ENCODE measurements around the gene GMEB2. TPM values are rescaled to one million over a fixed set of nuclear protein-coding genes. Genes with fewer than 3 reads are reported as not detected.

The GMEB2 gene
- total and polyA plus RNA-seq, 2 donors (not counting 1 experiment from before 2014, with no cell fraction given), result 6.3 to 10.9 TPM

DNA sequence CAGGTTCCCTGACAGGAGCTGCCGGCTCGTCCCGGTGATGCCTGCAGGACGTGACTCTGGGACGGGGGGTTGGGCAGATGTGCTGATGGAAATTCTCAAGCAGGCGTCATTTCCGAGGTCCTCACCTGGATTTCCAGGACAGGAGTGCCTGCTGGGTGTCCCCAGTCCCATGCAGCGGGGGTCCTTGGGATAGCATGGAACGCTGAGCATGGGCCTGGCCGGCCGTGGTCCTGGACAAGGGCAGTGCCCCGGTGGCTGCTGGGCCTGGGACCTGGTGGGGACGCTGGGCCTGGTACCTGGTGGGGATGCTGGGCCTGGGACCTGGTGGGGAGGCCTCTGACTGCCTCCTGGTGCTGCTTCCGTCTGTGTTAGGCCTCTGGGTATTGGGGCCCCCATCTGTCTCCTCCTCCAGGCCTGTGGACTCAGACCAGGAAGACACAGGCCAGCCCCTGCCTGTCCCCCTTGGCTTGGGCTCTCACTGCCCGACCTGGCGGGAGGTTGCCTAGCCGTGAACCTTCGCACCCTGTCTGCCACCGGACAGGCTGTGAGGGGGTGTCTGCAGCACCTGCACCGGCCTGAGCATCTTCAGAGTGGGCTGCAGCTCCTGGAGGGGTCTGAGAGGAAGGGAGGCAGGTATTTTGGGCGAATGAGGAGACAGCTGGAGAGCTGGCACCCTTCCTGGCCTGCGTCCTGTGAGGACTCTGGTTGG lies 37.4 kb upstream of the GMEB2 start:
- Histone ChIP-seq H3K36me3 (ENCODE audit: control insufficient read depth, insufficient read depth, low read length) (peaks cover 31% of the 10 kb centered on the region), H3K27ac (ENCODE audit: insufficient read depth, low read length) (no peak overlapping the region), H3K27me3 (ENCODE audit: control insufficient read depth, insufficient read depth, low read length) (no peaks in the 10 kb centered on the region), H3K79me2 (ENCODE audit: control insufficient read depth, insufficient read depth, low read length) (peaks cover 26% of the 10 kb centered on the region), H2AFZ (ENCODE audit: low read length) (no peak overlapping the region), H3K4me3 (replicated peaks in 1 of 4; ENCODE audit: control extremely low read depth in 1 of 4, insufficient read depth in 1 of 4, low read depth in 3 of 4, low read length in 4 of 4) (no peak overlapping the region), H3K4me1 (ENCODE audit: control insufficient read depth, extremely low read depth, insufficient read depth, low read length) (peaks cover 5% of the 10 kb centered on the region), H4K20me1 (ENCODE audit: control insufficient read depth, extremely low read depth, insufficient read depth, low read length) (no peaks in the 10 kb centered on the region), H3K4me2 (ENCODE audit: extremely low read depth, insufficient read depth, low read length) (no peak overlapping the region), H3K9ac (ENCODE audit: insufficient read depth, low read length) (peak overlapping the region; percentile 7), H3K9me3 (ENCODE audit: control insufficient read depth, insufficient read depth, low read depth, low read length) (no peaks in the 10 kb centered on the region)
- TF ChIP-seq EZH2 (IDR thresholded peaks at IDR 0.05; ENCODE audit: low read length, missing control alignments) (no peak), CTCF (conservative IDR thresholded peaks at IDR 0.05 in 1 of 2, IDR thresholded peaks at IDR 0.05 in 1 of 2; ENCODE audit: low read depth in 1 of 2, low read length in 2 of 2) (no peak)
- no peak for DNase-seq (ENCODE audit: low read depth in 2 of 2)

DNA sequence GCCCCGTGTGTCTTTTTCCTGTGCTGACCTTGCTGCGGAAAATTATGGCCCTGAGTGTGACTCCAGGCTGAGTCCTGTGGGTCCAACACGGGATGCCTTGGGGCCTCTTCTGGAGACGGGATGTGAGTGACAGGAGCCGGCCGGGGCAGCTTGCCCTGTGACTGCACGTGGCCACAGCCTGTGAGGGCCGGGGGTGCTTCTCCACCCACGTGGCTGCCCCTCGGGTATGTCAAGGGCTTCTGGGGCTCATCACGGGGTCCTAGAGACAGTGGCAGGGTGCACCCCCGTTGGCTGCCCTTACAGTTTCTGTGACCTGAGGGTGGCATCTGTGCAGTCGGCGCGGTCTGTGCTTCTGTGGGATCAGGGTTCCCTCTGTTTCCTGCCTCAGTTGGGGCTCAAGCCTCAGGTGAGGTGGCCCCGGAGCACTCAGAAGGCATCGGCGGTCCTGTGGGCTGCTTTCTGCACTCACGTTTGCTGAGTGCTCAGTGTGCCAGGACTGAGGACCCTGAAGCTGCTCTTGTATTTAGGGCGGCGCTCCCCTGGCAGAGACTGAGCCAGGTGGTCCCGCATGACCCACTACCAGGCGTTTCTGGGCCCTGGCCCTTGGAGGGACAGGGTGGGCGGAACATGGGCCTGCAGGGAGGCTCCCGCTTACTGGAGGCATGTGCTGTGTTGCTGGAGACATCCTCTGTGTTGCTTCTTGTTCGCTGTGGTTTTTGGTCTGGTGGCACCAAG lies 36.6 kb upstream of the GMEB2 start:
- TF ChIP-seq EZH2 (IDR thresholded peaks at IDR 0.05; ENCODE audit: low read length, missing control alignments) (no peak), CTCF (conservative IDR thresholded peaks at IDR 0.05 in 1 of 2, IDR thresholded peaks at IDR 0.05 in 1 of 2; ENCODE audit: low read depth in 1 of 2, low read length in 2 of 2) (no peak)
- H4K20me1 ChIP-seq (ENCODE audit: control insufficient read depth, extremely low read depth, insufficient read depth, low read length), result no peaks in the 10 kb centered on the region
- H3K4me3 ChIP-seq (replicated peaks in 1 of 4; ENCODE audit: control extremely low read depth in 1 of 4, insufficient read depth in 1 of 4, low read depth in 3 of 4, low read length in 4 of 4), result no peak overlapping the region
- no peak overlapping the region for H3K4me2 ChIP-seq (ENCODE audit: extremely low read depth, insufficient read depth, low read length)
- no peak overlapping the region for H2AFZ ChIP-seq (ENCODE audit: low read length)
- no peak overlapping the region for H3K9ac ChIP-seq (ENCODE audit: insufficient read depth, low read length)
- no peaks in the 10 kb centered on the region for H3K9me3 ChIP-seq (ENCODE audit: control insufficient read depth, insufficient read depth, low read depth, low read length)
- no peak for DNase-seq (ENCODE audit: low read depth in 2 of 2)
- no peaks in the 10 kb centered on the region for H3K27me3 ChIP-seq (ENCODE audit: control insufficient read depth, insufficient read depth, low read length)
- H3K4me1 ChIP-seq (ENCODE audit: control insufficient read depth, extremely low read depth, insufficient read depth, low read length), result peaks cover 7% of the 10 kb centered on the region
- H3K79me2 ChIP-seq (ENCODE audit: control insufficient read depth, insufficient read depth, low read length), result peaks cover 34% of the 10 kb centered on the region
- no peak overlapping the region for H3K27ac ChIP-seq (ENCODE audit: insufficient read depth, low read length)
- H3K36me3 ChIP-seq (ENCODE audit: control insufficient read depth, insufficient read depth, low read length), result peaks cover 29% of the 10 kb centered on the region

- H3K4me3 ChIP-seq (replicated peaks in 1 of 4; ENCODE audit: control extremely low read depth in 1 of 4, insufficient read depth in 1 of 4, low read depth in 3 of 4, low read length in 4 of 4), result no peak overlapping the region
- TF ChIP-seq CTCF (conservative IDR thresholded peaks at IDR 0.05 in 1 of 2, IDR thresholded peaks at IDR 0.05 in 1 of 2; ENCODE audit: low read depth in 1 of 2, low read length in 2 of 2), result no peak
- no peak for TF ChIP-seq EZH2 (IDR thresholded peaks at IDR 0.05; ENCODE audit: low read length, missing control alignments)
- H3K27me3 ChIP-seq (ENCODE audit: control insufficient read depth, insufficient read depth, low read length), result no peaks in the 10 kb centered on the region
- H4K20me1 ChIP-seq (ENCODE audit: control insufficient read depth, extremely low read depth, insufficient read depth, low read length), result no peaks in the 10 kb centered on the region
- peaks cover 34% of the 10 kb centered on the region for H3K79me2 ChIP-seq (ENCODE audit: control insufficient read depth, insufficient read depth, low read length)
- no peak overlapping the region for H3K27ac ChIP-seq (ENCODE audit: insufficient read depth, low read length)
- H3K9ac ChIP-seq (ENCODE audit: insufficient read depth, low read length), result no peak overlapping the region
- no peak overlapping the region for H3K4me2 ChIP-seq (ENCODE audit: extremely low read depth, insufficient read depth, low read length)
- peaks cover 7% of the 10 kb centered on the region for H3K4me1 ChIP-seq (ENCODE audit: control insufficient read depth, extremely low read depth, insufficient read depth, low read length)
- H2AFZ ChIP-seq (ENCODE audit: low read length), result no peak overlapping the region
- H3K9me3 ChIP-seq (ENCODE audit: control insufficient read depth, insufficient read depth, low read depth, low read length), result no peaks in the 10 kb centered on the region
- no peak for DNase-seq (ENCODE audit: low read depth in 2 of 2)
- H3K36me3 ChIP-seq (ENCODE audit: control insufficient read depth, insufficient read depth, low read length), result peaks cover 27% of the 10 kb centered on the region
Observed at GRCh38 chr20:63662813-63663189, 35.9 kb upstream of the GMEB2 start.
